OCI-LY3 (cell line): ENCODE results near the gene SFXN4.
A peak's percentile ranks its signal among the peaks of the same experiment; 100 is the strongest.

ENCODE experiments used
- H2AFZ ChIP-seq: fragments of 200-600, 300-600 bp; shearing (Covaris generic); 2 replicates; pipeline ENCODE4 v1.6.0; 2014; ENCODE audit warnings: antibody characterized with exemption, low read depth, low read length
- H3K27ac ChIP-seq: fragments of 200-600, 300-600 bp; sonication (generic); 2 replicates; pipeline ENCODE4 v1.5.1; 2014; ENCODE audit warnings: mild to moderate bottlenecking, low read length, moderate library complexity, mixed read lengths
- H3K27me3 ChIP-seq: fragments of 200-600, 300-600 bp; sonication (generic); 2 replicates; pipeline ENCODE4 v1.6.1; 2014; ENCODE audit warnings: low read depth, low read length, mixed read lengths
- H3K36me3 ChIP-seq: fragments of 200-600, 300-600 bp; sonication (generic); replicated peaks from 2 replicates; pipeline ENCODE3; 2014; ENCODE audit warnings: low read depth, low read length, mixed read lengths
- H3K4me1 ChIP-seq: fragments of 300-600, 200-600 bp; sonication (generic); 2 replicates; pipeline ENCODE4 v1.6.1; 2014; ENCODE audit warnings: low read length, mixed read lengths
- H3K4me2 ChIP-seq: fragments of 200-600, 300-600 bp; sonication (generic); 2 replicates; pipeline ENCODE4 v1.6.1; 2014; ENCODE audit warnings: low read length, mixed read lengths
- H3K4me3 ChIP-seq: fragments of 300-600, 200-600 bp; sonication (generic); 2 replicates; pipeline ENCODE4 v1.5.1; 2014; ENCODE audit warnings: antibody characterized with exemption, mild to moderate bottlenecking, low read length, moderate library complexity
- H3K79me2 ChIP-seq: fragments of 300-600, 200-600 bp; shearing (Covaris generic); 2 replicates; pipeline ENCODE4 v1.6.1; 2014; ENCODE audit warnings: mild to moderate bottlenecking, low read length, mixed read lengths
- H3K9ac ChIP-seq: fragments of 300-600, 200-600 bp; shearing (Covaris generic); 2 replicates; pipeline ENCODE4 v1.6.0; 2014; ENCODE audit warnings: mild to moderate bottlenecking, low read length, moderate library complexity
- H3K9me3 ChIP-seq: fragments of 200-600, 300-600 bp; shearing (Covaris generic); 2 replicates; pipeline ENCODE4 v1.6.1; 2014; ENCODE audit warnings: low read length, mixed read lengths; ENCODE audit not compliant: insufficient read depth
- H4K20me1 ChIP-seq: fragments of 200-600, 300-600 bp; sonication (generic); 2 replicates; pipeline ENCODE4 v1.6.1; 2016; ENCODE audit warnings: low read length, mixed read lengths; ENCODE audit not compliant: insufficient read depth
- EZH2phosphoT487 ChIP-seq: fragments of 200-600 bp; shearing (Covaris generic); IDR thresholded peaks from 2 replicates; pipeline ENCODE4 v1.6.1; 2018; ENCODE audit warnings: antibody characterized with exemption, mixed run types, low read depth
- TF ChIP-seq, protein P1 (sequence below): fragments of 200-600, 300-600 bp; sonication (generic); IDR thresholded peaks from 2 replicates; pipeline ENCODE4 v1.5.1; 2014; ENCODE audit warnings: antibody characterized with exemption, low read length, low read depth

SFXN4 gene

DNA sequence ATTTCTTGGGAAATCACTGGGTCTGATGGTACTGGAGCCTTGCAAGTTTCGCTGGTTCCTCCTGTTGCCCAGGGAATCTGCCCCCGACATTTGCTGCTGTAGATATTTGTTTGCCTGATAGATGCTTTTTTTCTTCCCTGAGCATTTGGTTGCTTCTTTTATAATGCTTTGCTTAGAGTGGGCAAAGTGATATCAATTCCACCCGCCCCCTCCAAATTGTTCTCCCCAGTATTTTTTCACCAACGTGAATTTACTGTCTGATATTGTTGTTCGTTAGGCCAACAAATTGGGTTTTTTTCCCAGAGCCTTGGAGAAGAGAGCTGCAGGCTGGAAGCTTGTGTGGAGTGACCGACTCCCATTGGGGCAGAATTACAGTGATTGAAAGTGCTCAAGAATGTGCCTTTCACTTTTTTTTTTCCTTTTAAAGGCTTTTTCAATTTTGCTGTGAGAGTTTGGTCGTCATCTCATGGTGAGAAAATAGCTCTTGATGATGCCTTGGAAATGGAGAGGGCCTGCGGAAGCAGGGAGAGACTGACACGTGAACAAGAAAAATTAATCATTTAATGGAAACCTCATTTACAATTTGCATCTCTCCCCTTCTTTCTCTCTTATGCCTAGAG, 44.3 kb upstream of the SFXN4 start:
- H4K20me1 ChIP-seq: no peaks in the 10 kb centered on the region
- H3K9ac ChIP-seq: no peak overlapping the region
- no peak overlapping the region for H3K27ac ChIP-seq
- no peaks in the 10 kb centered on the region for H3K27me3 ChIP-seq
- H3K4me1 ChIP-seq: peaks cover 25% of the 10 kb centered on the region
- H3K4me2 ChIP-seq: peak overlapping the region; percentile 99
- H3K9me3 ChIP-seq: no peaks in the 10 kb centered on the region
- H3K36me3 ChIP-seq: no peaks in the 10 kb centered on the region
- H3K79me2 ChIP-seq: no peaks in the 10 kb centered on the region
- TF ChIP-seq, protein P1, sequence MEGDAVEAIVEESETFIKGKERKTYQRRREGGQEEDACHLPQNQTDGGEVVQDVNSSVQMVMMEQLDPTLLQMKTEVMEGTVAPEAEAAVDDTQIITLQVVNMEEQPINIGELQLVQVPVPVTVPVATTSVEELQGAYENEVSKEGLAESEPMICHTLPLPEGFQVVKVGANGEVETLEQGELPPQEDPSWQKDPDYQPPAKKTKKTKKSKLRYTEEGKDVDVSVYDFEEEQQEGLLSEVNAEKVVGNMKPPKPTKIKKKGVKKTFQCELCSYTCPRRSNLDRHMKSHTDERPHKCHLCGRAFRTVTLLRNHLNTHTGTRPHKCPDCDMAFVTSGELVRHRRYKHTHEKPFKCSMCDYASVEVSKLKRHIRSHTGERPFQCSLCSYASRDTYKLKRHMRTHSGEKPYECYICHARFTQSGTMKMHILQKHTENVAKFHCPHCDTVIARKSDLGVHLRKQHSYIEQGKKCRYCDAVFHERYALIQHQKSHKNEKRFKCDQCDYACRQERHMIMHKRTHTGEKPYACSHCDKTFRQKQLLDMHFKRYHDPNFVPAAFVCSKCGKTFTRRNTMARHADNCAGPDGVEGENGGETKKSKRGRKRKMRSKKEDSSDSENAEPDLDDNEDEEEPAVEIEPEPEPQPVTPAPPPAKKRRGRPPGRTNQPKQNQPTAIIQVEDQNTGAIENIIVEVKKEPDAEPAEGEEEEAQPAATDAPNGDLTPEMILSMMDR: 0 out of 2 replicates have a peak, but pooled peaks have one; percentile 0
- TF ChIP-seq EZH2phosphoT487: no peak
- peak overlapping the region; percentile 89 for H3K4me3 ChIP-seq
- no peak overlapping the region for H2AFZ ChIP-seq

DNA sequence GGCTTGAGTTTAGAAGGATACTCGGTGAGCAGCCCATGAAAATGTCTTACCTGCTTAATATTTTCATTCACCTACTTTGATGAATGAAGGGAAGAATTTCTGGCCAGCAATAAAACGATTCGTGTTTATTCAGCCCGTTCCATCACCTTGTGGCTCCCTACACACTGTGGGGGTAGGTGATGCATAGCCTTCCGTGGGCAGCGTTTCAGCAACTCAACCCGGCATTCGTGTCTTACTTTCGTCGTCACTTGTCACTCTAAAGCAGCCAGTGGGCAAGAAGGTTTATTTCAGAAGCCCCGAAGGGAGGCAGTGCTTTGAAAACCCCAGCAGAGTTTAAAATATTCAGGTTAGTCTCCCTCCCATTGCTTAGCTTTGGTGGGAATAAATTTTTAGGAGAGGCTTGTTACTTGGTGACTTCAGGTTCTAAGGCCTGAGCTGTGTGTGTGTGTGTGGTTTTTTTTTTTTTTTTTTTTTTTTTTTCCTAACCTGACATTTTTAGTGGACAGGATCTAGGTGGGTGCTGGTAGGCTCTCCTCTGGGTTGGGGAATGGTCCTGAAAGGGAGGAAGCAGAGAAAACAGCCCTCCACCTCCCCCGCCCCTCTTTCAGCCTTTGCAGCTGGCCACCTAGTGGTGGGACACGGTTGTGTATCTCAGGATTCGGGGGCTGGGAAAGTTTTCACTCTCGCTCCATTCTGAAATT, 43.7 kb upstream of the SFXN4 start:
- Histone ChIP-seq H3K27me3 (no peaks in the 10 kb centered on the region), H3K36me3 (no peaks in the 10 kb centered on the region), H3K4me2 (peak overlapping the region; percentile 99), H3K79me2 (no peaks in the 10 kb centered on the region), H3K4me3 (peak overlapping the region; percentile 89), H3K9ac (no peak overlapping the region), H3K27ac (no peak overlapping the region), H4K20me1 (no peaks in the 10 kb centered on the region), H3K9me3 (no peaks in the 10 kb centered on the region), H2AFZ (no peak overlapping the region), H3K4me1 (peaks cover 25% of the 10 kb centered on the region)
- TF ChIP-seq EZH2phosphoT487: no peak
- TF ChIP-seq, protein P1: peak; percentile 68

DNA sequence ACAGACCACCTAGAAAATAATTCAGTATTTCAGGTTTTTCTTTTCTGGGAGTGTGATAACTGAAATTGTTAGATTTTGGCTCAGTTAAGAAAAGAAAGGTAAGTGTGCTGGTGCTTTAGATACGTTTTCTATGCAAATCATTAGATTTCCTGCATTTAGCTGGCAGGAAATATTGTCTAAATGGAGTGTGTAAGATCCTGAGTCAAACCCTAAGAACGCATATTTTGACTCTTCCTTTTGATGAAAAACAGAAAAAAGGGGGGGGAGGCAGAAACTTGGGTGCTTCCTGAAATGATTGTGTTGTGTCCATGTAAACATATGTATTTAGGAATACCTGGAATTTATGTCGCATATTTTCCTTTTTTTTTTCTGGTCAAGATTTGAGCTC, 43.0 kb upstream of the SFXN4 start:
- TF ChIP-seq, protein P1: no peak
- no peak for TF ChIP-seq EZH2phosphoT487
- H3K4me2 ChIP-seq: peak overlapping the region; percentile 99
- no peak overlapping the region for H3K9ac ChIP-seq
- no peaks in the 10 kb centered on the region for H3K36me3 ChIP-seq
- H2AFZ ChIP-seq: no peak overlapping the region
- H3K79me2 ChIP-seq: no peaks in the 10 kb centered on the region
- H3K27ac ChIP-seq: no peak overlapping the region
- H3K4me3 ChIP-seq: peak overlapping the region; percentile 89
- H3K27me3 ChIP-seq: no peaks in the 10 kb centered on the region
- H4K20me1 ChIP-seq: no peaks in the 10 kb centered on the region
- H3K9me3 ChIP-seq: no peaks in the 10 kb centered on the region
- peaks cover 25% of the 10 kb centered on the region for H3K4me1 ChIP-seq

DNA sequence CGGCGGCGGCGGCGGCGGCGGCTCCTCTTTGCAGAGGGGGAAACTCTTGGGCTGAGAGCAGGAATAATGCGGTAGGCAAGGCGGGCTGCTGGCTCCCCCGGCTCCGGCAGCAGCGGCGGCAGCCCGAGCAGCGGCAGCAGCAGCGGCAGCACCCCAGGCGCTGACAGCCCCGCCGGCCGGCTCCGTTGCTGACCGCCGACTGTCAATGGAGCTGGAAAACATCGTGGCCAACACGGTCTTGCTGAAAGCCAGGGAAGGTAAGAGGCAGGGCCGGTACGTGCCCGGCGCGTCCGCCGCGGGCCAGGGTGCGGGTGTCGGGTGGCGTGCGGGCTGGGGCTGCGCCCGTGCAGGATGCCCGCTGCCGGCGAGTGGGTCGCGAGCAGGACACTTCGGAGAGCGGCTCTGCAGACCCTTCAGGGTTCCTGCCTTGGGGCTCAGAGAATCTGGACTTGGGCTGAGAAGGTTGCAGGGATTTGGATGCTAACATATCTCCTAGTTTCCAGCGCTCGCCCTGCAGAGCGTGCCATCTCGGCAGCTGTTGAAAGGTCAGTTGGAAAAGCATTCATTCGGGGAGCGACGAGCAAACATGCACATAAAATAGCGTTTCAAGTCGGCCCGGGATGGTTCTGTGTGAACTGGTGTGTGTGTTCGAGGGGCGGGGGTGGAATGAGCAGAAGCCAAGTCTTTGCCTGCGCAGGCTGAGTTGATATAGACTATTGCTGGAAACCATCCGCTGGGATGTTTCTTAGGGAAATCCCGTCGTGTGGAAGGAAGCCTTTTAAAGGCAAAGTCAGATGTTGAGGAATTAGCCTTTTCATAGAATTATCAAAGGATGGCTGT, 42.4 kb upstream of the SFXN4 start:
- H3K27me3 ChIP-seq: no peaks in the 10 kb centered on the region
- H3K27ac ChIP-seq: no peak overlapping the region
- peak overlapping the region; percentile 89 for H3K4me3 ChIP-seq
- H4K20me1 ChIP-seq: no peaks in the 10 kb centered on the region
- peak overlapping the region; percentile 34 for H3K9ac ChIP-seq
- peak overlapping the region; percentile 99 for H3K4me2 ChIP-seq
- no peak for TF ChIP-seq EZH2phosphoT487
- TF ChIP-seq, protein P1: no peak
- no peaks in the 10 kb centered on the region for H3K79me2 ChIP-seq
- no peaks in the 10 kb centered on the region for H3K9me3 ChIP-seq
- H3K4me1 ChIP-seq: peaks cover 25% of the 10 kb centered on the region
- peak overlapping the region; percentile 29; the same call in 1 of the 2 replicates for H2AFZ ChIP-seq
- H3K36me3 ChIP-seq: no peaks in the 10 kb centered on the region
